Liver (tissue), 9 donors: ENCODE measurements around the gene FBLIM1. TPM values are rescaled to one million over a fixed set of nuclear protein-coding genes. Genes with fewer than 3 reads are reported as not detected.

Experiments used
- DNase-seq: peaks from one replicate; pipeline ENCODE4 v3.0.0-alpha.2; 2017; ENCODE audit warnings: low spot score
- H3K27ac ChIP-seq, 2 donors: one replicate each; pipeline ENCODE4 v1.7.0; 2013; ENCODE audit warnings: inconsistent platforms in 2 of 2, low read length in 2 of 2, control low read depth in 1 of 2, low read depth in 1 of 2, mild to moderate bottlenecking in 1 of 2
- H3K27me3 ChIP-seq, 4 donors: one replicate each; pipeline versions ENCODE4 v1.6.1 to v1.7.0; 2013; ENCODE audit warnings: low read length in 3 of 4, inconsistent platforms in 1 of 4, mild to moderate bottlenecking in 1 of 4, moderate library complexity in 1 of 4; ENCODE audit not compliant: control insufficient read depth in 4 of 4, insufficient read depth in 4 of 4
- H3K36me3 ChIP-seq, 4 donors: one replicate each; pipeline versions ENCODE4 v1.6.1 to v1.7.0; 2013; ENCODE audit warnings: low read length in 3 of 4, mild to moderate bottlenecking in 3 of 4, low read depth in 1 of 4, moderate library complexity in 1 of 4; ENCODE audit not compliant: control insufficient read depth in 4 of 4, insufficient read depth in 3 of 4
- H3K4me1 ChIP-seq, 4 donors: one replicate each; pipeline versions ENCODE4 v1.6.1 to v1.7.0; 2013; ENCODE audit warnings: low read length in 3 of 4, mild to moderate bottlenecking in 3 of 4, moderate library complexity in 1 of 4; ENCODE audit not compliant: control insufficient read depth in 4 of 4, insufficient read depth in 4 of 4
- H3K4me3 ChIP-seq, 3 donors: one replicate each; pipeline versions ENCODE4 v1.6.1 to v1.7.0; 2013; ENCODE audit warnings: low read length in 3 of 3, control low read depth in 1 of 3, low read depth in 1 of 3, mild to moderate bottlenecking in 1 of 3
- H3K9ac ChIP-seq, 2 donors: one replicate each; pipeline ENCODE4 v1.7.0; 2013; ENCODE audit warnings: low read length in 2 of 2, mild to moderate bottlenecking in 2 of 2, moderate library complexity in 2 of 2, control low read depth in 1 of 2, low read depth in 1 of 2
- H3K9me3 ChIP-seq, 4 donors: one replicate each; pipeline versions ENCODE4 v1.6.1 to v1.7.0; 2013; ENCODE audit warnings: low read length in 3 of 4; ENCODE audit not compliant: control insufficient read depth in 4 of 4
- EGR1 ChIP-seq, 2 donors: IDR thresholded peaks; 2 replicates each; pipeline ENCODE4 v1.6.1; 2016 to 2018; ENCODE audit warnings: antibody characterized with exemption in 2 of 2, low read depth in 2 of 2
- FOXA1 ChIP-seq: IDR thresholded peaks from 2 replicates; pipeline ENCODE4 v1.6.1; 2016; ENCODE audit warnings: antibody characterized with exemption
- FOXA2 ChIP-seq: IDR thresholded peaks from 2 replicates; pipeline ENCODE4 v1.6.1; 2016; ENCODE audit warnings: antibody characterized with exemption
- GABPA ChIP-seq, 2 donors: IDR thresholded peaks in 1 of 2; conservative IDR thresholded peaks in 1 of 2; 2 replicates each; pipeline ENCODE4 v1.6.1; 2016; ENCODE audit warnings: antibody characterized with exemption in 2 of 2, mild to moderate bottlenecking in 1 of 2, moderate library complexity in 1 of 2
- HNF4A ChIP-seq, 2 donors: conservative IDR thresholded peaks; 2 replicates each; pipeline ENCODE4 v1.6.1; 2016; ENCODE audit warnings: antibody characterized with exemption in 2 of 2, mild to moderate bottlenecking in 2 of 2
- JUND ChIP-seq, 2 donors: IDR thresholded peaks; 2 replicates each; pipeline ENCODE4 v1.6.1; 2016; ENCODE audit warnings: antibody characterized with exemption in 2 of 2
- RAD21 ChIP-seq, 2 donors: IDR thresholded peaks; 2 replicates each; pipeline ENCODE4 v1.6.1; 2016; ENCODE audit warnings: antibody characterized with exemption in 2 of 2, mild to moderate bottlenecking in 2 of 2
- RXRA ChIP-seq, 2 donors: IDR thresholded peaks; 2 replicates each; pipeline ENCODE4 v1.6.1; 2017 to 2018; ENCODE audit warnings: antibody characterized with exemption in 2 of 2, mild to moderate bottlenecking in 1 of 2
- SP1 ChIP-seq: IDR thresholded peaks from 2 replicates; pipeline ENCODE4 v1.6.1; 2018; ENCODE audit warnings: antibody characterized with exemption, mild to moderate bottlenecking
- TAF1 ChIP-seq: conservative IDR thresholded peaks from 2 replicates; pipeline ENCODE4 v1.6.1; 2016; ENCODE audit warnings: antibody characterized with exemption, mild to moderate bottlenecking
- YY1 ChIP-seq: IDR thresholded peaks from 2 replicates; pipeline ENCODE4 v1.6.1; 2016; ENCODE audit warnings: antibody characterized with exemption, mild to moderate bottlenecking
- WGBS: extraction: QIAGEN DNeasy Blood & Tissue Kit; methylation state at CpG from one replicate; pipeline ENCODE4 v1.1.7; 2013; 5-methylcytosine and 5-hydroxymethylcytosine counted together
- polyA plus RNA-seq, 2 donors: library from polyadenylated mRNA; stranded (reverse) in 1 of 2; unstranded in 1 of 2; fragments of 200-250 nt in 1 of 2; fragments of >200 nt in 1 of 2; fragmentation: Nextera tagmentation in 1 of 2; extraction: Ambion mirVana in 1 of 2; gene quantifications; one replicate each; pipeline versions ENCODE4 v1.2.1 to v1.2.3, GENCODE V29; 2013 to 2015
- total RNA-seq, 2 donors: library from RNA; depleted of rRNA; stranded (reverse); fragments of >200 nt; gene quantifications; one replicate each; pipeline ENCODE4 v1.2.3, GENCODE V29; 2014
- TF ChIP-seq, protein P1 (sequence below): IDR thresholded peaks from 2 replicates; pipeline ENCODE4 v1.6.1; 2016; ENCODE audit warnings: antibody characterized with exemption, mild to moderate bottlenecking
- TF ChIP-seq, protein P2 (sequence below): IDR thresholded peaks from 2 replicates; pipeline ENCODE4 v1.6.1; 2016; ENCODE audit warnings: antibody characterized with exemption
- TF ChIP-seq, protein P3 (sequence below): IDR thresholded peaks from 2 replicates; pipeline ENCODE4 v1.6.1; 2016; ENCODE audit warnings: antibody characterized with exemption
- TF ChIP-seq, protein P4 (sequence below): fragments of 150-350 bp; IDR thresholded peaks from 2 replicates; pipeline ENCODE4 v1.5.1; 2017; ENCODE audit warnings: improper control_type of control experiment, low read depth, low read length; ENCODE audit not compliant: missing input control
- donor health status: healthy.
- donor health status: healthy.
- donor health status: healthy.
- donor health status: healthy.
- donor health status: healthy.

FBLIM1 gene
- total and polyA plus RNA-seq, 4 donors, result 3.6 to 6.4 (median 3.7) TPM

DNA sequence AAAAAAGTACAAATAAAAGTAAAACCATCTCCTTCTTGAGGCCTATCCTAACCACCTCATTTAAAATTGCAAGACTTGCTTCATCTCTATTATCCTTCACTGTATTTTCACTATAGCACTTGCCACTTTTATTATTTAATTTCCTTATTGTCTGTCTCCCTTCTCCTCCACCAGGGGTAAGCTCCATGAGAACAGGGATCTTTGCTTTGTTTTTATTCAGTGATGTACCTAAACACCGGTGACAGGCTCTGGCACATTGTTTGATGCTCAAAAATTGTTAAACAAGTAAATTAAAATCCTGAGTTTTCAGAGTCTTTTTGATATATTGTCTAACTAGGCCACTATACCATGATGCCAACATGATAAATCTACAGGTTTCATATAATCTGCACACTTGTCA lies 71.7 kb downstream of the FBLIM1 start (continued):
- TF ChIP-seq, protein P1, sequence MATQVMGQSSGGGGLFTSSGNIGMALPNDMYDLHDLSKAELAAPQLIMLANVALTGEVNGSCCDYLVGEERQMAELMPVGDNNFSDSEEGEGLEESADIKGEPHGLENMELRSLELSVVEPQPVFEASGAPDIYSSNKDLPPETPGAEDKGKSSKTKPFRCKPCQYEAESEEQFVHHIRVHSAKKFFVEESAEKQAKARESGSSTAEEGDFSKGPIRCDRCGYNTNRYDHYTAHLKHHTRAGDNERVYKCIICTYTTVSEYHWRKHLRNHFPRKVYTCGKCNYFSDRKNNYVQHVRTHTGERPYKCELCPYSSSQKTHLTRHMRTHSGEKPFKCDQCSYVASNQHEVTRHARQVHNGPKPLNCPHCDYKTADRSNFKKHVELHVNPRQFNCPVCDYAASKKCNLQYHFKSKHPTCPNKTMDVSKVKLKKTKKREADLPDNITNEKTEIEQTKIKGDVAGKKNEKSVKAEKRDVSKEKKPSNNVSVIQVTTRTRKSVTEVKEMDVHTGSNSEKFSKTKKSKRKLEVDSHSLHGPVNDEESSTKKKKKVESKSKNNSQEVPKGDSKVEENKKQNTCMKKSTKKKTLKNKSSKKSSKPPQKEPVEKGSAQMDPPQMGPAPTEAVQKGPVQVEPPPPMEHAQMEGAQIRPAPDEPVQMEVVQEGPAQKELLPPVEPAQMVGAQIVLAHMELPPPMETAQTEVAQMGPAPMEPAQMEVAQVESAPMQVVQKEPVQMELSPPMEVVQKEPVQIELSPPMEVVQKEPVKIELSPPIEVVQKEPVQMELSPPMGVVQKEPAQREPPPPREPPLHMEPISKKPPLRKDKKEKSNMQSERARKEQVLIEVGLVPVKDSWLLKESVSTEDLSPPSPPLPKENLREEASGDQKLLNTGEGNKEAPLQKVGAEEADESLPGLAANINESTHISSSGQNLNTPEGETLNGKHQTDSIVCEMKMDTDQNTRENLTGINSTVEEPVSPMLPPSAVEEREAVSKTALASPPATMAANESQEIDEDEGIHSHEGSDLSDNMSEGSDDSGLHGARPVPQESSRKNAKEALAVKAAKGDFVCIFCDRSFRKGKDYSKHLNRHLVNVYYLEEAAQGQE, result no peak
- no peak for TF ChIP-seq FOXA1
- TF ChIP-seq, protein P2, sequence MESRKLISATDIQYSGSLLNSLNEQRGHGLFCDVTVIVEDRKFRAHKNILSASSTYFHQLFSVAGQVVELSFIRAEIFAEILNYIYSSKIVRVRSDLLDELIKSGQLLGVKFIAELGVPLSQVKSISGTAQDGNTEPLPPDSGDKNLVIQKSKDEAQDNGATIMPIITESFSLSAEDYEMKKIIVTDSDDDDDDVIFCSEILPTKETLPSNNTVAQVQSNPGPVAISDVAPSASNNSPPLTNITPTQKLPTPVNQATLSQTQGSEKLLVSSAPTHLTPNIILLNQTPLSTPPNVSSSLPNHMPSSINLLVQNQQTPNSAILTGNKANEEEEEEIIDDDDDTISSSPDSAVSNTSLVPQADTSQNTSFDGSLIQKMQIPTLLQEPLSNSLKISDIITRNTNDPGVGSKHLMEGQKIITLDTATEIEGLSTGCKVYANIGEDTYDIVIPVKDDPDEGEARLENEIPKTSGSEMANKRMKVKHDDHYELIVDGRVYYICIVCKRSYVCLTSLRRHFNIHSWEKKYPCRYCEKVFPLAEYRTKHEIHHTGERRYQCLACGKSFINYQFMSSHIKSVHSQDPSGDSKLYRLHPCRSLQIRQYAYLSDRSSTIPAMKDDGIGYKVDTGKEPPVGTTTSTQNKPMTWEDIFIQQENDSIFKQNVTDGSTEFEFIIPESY, result no peak
- TF ChIP-seq, protein P3, sequence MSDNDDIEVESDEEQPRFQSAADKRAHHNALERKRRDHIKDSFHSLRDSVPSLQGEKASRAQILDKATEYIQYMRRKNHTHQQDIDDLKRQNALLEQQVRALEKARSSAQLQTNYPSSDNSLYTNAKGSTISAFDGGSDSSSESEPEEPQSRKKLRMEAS, result no peak
- no peak for TF ChIP-seq YY1
- TF ChIP-seq EGR1 (IDR thresholded peaks at IDR 0.05; ENCODE audit: low read depth in 2 of 2), result no peak
- no peak for TF ChIP-seq FOXA2
- no peak for TF ChIP-seq SP1
- no peak for TF ChIP-seq TAF1
- no peak for TF ChIP-seq HNF4A (conservative IDR thresholded peaks at IDR 0.05)

DNA sequence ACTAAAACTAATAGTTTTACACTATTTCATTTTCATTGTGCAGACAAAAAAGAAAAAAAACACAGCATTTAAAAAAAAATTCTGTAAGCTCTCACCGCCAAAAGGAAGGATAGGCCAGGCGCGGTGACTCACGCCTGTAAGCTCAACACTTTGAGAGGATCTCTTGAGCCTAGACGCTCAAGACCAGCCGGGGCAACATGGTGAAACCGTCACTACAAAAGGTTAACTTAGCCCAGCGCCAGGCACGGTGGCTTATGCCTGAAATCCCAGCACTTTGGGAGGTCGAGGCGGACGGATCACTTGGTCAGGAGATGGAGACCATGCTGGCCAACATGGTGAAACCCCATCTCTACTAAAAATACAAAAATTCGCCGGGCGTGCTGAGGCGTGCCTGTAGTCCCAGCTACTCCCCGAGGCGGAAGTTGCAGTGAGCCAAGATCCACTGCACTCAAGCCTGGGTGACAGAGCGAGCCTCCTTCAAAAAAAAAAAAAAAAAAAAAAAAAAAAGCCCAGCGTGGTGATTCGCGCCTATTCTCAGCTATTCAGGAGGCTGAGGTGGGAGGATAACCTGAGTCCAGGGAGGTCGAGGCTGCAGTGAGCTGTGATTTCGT lies 74.6 kb downstream of the FBLIM1 start:
- Histone ChIP-seq H3K36me3 (no peaks in the 10 kb centered on the region), H3K9me3 (no peaks in the 10 kb centered on the region), H3K27me3 (no peaks in the 10 kb centered on the region), H3K4me3 (peak overlapping the region; percentile 76 to 79 (median 77)), H3K27ac (peak overlapping the region; percentile 99 to 100), H3K4me1 (peaks cover 2 to 15% (median 7%) of the 10 kb centered on the region in 4 donors), H3K9ac (peak overlapping the region in 1 of 2 donors; percentile 99)
- TF ChIP-seq GABPA (IDR thresholded peaks at IDR 0.05 in 1 of 2, conservative IDR thresholded peaks at IDR 0.05 in 1 of 2) (no peak), TAF1 (no peak), YY1 (peak; percentile 40), RXRA (IDR thresholded peaks at IDR 0.05) (no peak), RAD21 (IDR thresholded peaks at IDR 0.05) (no peak), EGR1 (IDR thresholded peaks at IDR 0.05; ENCODE audit: low read depth in 2 of 2) (no peak), JUND (IDR thresholded peaks at IDR 0.05) (peak in 1 of 2 donors; percentile 18), SP1 (no peak)
- TF ChIP-seq, protein P2, result no peak
- TF ChIP-seq, protein P4, sequence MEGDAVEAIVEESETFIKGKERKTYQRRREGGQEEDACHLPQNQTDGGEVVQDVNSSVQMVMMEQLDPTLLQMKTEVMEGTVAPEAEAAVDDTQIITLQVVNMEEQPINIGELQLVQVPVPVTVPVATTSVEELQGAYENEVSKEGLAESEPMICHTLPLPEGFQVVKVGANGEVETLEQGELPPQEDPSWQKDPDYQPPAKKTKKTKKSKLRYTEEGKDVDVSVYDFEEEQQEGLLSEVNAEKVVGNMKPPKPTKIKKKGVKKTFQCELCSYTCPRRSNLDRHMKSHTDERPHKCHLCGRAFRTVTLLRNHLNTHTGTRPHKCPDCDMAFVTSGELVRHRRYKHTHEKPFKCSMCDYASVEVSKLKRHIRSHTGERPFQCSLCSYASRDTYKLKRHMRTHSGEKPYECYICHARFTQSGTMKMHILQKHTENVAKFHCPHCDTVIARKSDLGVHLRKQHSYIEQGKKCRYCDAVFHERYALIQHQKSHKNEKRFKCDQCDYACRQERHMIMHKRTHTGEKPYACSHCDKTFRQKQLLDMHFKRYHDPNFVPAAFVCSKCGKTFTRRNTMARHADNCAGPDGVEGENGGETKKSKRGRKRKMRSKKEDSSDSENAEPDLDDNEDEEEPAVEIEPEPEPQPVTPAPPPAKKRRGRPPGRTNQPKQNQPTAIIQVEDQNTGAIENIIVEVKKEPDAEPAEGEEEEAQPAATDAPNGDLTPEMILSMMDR, result no peak
- no peak for DNase-seq
- WGBS, result 38% methylated on average over 24 of the region's 24 CpGs
